NCI-H2081 (cell line): ENCODE results near the gene ALG13.
"Not testable (repeated sequence)": the region's sequence is repeated elsewhere in the genome, so short reads cannot be mapped to it uniquely, and the experiment has no call there.

Experiments used
- DNase-seq, 2 experiments: peaks; one replicate each; lab custom pipeline; 2025; lab: John Stamatoyannopoulos, UW

Gene ALG13

DNA sequence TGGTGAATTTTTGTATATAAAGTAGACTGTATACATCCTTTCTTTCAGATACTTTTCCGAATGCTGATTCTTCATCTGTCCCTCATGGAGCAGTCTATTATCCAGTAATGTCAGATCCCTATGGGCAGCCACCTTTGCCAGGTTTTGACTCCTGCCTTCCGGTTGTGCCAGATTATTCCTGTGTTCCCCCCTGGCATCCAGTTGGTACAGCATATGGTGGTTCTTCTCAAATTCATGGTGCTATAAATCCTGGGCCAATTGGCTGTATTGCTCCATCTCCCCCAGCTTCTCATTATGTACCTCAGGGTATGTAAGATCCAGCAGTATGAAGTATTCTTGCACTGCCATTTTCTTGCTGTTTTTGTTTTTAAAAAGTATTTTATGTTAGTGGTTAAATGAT, 78.7 kb downstream of the ALG13 start:
- no peak for DNase-seq

- no peak for DNase-seq
Observed at GRCh38 chrX:111761578-111762135, 80.7 kb downstream of the ALG13 start.

- DNase-seq = no peak
Observed at GRCh38 chrX:111778591-111778990, 97.6 kb downstream of the ALG13 start.

- DNase-seq = no peak
Observed at GRCh38 chrX:111779582-111779981, 98.6 kb downstream of the ALG13 start.

DNA sequence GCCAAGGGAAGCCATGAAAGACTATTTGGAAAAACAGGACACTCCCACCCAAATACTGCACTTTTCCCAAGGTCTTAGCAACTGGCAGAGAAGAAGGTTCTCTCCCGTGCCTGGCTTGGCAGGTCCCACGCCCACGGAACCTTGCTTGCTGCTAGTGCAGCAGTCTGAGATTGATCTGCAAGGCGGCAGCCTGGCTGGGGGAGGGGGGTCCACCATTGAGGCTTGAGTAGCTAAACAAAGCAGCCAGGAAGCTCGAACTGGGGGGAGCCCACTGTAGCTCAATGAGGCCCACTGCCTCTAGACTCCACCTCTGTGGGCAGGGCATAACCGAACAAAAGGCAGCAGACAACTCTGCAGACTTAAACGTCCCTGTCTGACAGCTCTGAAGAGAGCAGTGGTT, 103.7 kb downstream of the ALG13 start:
- DNase-seq = no peak

DNA sequence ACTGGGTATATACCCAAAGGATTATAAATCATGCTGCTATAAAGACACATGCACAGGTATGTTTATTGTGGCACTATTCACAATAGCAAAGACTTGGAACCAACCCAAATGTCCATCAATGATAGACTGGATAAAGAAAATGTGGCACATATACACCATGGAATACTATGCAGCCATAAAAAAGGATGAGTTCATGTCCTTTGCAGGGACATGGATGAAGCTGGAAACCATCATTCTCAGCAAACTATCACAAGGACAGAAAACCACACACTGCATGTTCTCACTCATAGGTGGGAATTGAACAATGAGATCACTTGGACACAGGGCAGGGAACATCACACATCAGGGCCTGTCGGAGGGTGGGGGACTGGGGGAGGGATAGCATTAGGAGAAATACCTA, 109.1 kb downstream of the ALG13 start:
- DNase-seq = not testable (repeated sequence)
